Adrenal gland (tissue), 12 donors: Measurements from ENCODE around the gene SSTR1. TPM values are rescaled to one million over a fixed set of nuclear protein-coding genes. Genes with fewer than 3 reads are reported as not detected.

Experiments used
- DNase-seq, 7 donors: peaks; one replicate each; pipeline ENCODE4 v3.0.0-alpha.2; 2019 to 2020
- H3K27ac ChIP-seq, 5 donors: fragments of 200-600 bp; sonication (generic) in 4 of 5; 1 replicate in 3 of 5; 2 replicates in 2 of 5; pipeline versions ENCODE4 v1.5.1 to v1.8.0; 2016 to 2020; ENCODE audit warnings: mild to moderate bottlenecking in 1 of 5
- H3K27me3 ChIP-seq: fragments of 200-600 bp; 2 replicates; pipeline ENCODE4 v1.8.0; 2021
- H3K36me3 ChIP-seq, 2 donors: fragments of 200-600 bp; replicated peaks in 1 of 2; 1 replicate in 1 of 2; 2 replicates in 1 of 2; pipeline versions ENCODE4 v1.5.1 to v1.8.0; 2018 to 2022
- H3K4me1 ChIP-seq, 2 donors: fragments of 200-600 bp; replicated peaks in 1 of 2; 1 replicate in 1 of 2; 2 replicates in 1 of 2; pipeline versions ENCODE4 v1.5.1 to v1.8.0; 2018 to 2021
- H3K4me3 ChIP-seq, 4 donors: fragments of 200-600 bp; sonication (generic) in 3 of 4; one replicate each; pipeline ENCODE4 v1.5.1; 2016 to 2018
- H3K9me3 ChIP-seq, 3 donors: fragments of 200-600 bp; sonication (generic) in 1 of 3; replicated peaks in 1 of 3; 1 replicate in 2 of 3; 2 replicates in 1 of 3; pipeline versions ENCODE4 v1.5.1 to v1.8.0; 2016 to 2021
- CTCF ChIP-seq, 6 experiments: fragments of 450-650 bp in 4 of 6; fragments of 200-600 bp in 2 of 6; sonication (generic) in 1 of 6; IDR thresholded peaks; 1 replicate in 5 of 6; 2 replicates in 1 of 6; pipeline versions ENCODE4 v1.5.1 to v1.8.0; 2016 to 2021; ENCODE audit warnings: antibody characterized with exemption in 6 of 6, mild to moderate bottlenecking in 2 of 6, moderate library complexity in 1 of 6
- POLR2A ChIP-seq, 2 donors: fragments of 450-650 bp; IDR thresholded peaks; one replicate each; pipeline ENCODE4 v1.6.1; 2017; ENCODE audit warnings: antibody characterized with exemption in 2 of 2, mild to moderate bottlenecking in 2 of 2, moderate library complexity in 1 of 2
- WGBS, 4 donors: extraction: QIAGEN DNeasy Blood & Tissue Kit in 2 of 4; methylation state at CpG; one replicate each; pipeline versions ENCODE4 v1.1.5 to v1.1.7; 2013 to 2017; 5-methylcytosine and 5-hydroxymethylcytosine counted together
- intact Hi-C, 2 donors: fragments of 100-400 bp; cut with DNase I; formaldehyde crosslinking; loops; one replicate each; pipeline versions ENCODE4 v1.14.1 to v1.15.0; 2022 to 2023
- polyA plus RNA-seq, 3 donors: library from polyadenylated mRNA; stranded (reverse); fragments of 200-250 nt in 2 of 3; fragments of 350-450 nt in 1 of 3; fragmentation: Illumina TruSeq in 1 of 3; extraction: RNeasy Lipid Tissue Mini Kit (QIAGEN cat#74804) in 1 of 3; gene quantifications; one replicate each; pipeline ENCODE4 v1.2.3, GENCODE V29; 2013 to 2014
- total RNA-seq, 9 donors: library from RNA; depleted of rRNA in 4 of 9; stranded (reverse); fragments of >200 nt in 4 of 9; fragments of 120-200 nt in 1 of 9; fragmentation: NEBNext Ultra II Directional in 1 of 9; extraction: Animal tissue kit (Norgen Biotek cat#: 25700) in 1 of 9; gene quantifications; one replicate each; pipeline versions ENCODE4 v1.1.0 to v1.2.4, GENCODE V29; 2013 to 2023
- donor health status: healthy with polysubstance abuse.
- donor health status: Bipolar disorder and iron deficiency.
- donor health status: DM: yes; HTN: yes; CAD: no.
- donor health status: DM: no; HTN: no; CAD: no.
- donor health status: DM: no; HTN: no; CAD: no.
- donor health status: DM: yes; HTN: yes; CAD: no.

The SSTR1 gene
- total and polyA plus RNA-seq, 12 donors = under 0.01 to 0.65 (median 0.28) TPM; not detected in 2

- DNase-seq = no peak
- Histone ChIP-seq H3K36me3 (no peaks in the 10 kb centered on the region), H3K4me1 (no peaks in the 10 kb centered on the region), H3K9me3 (no peaks in the 10 kb centered on the region), H3K27me3 (no peaks in the 10 kb centered on the region), H3K4me3 (no peak overlapping the region), H3K27ac (no peak overlapping the region)
- TF ChIP-seq POLR2A (IDR thresholded peaks at IDR 0.05) = no peak
- peak; percentile 23 to 64 (median 52) for TF ChIP-seq CTCF (IDR thresholded peaks at IDR 0.05)
- intact Hi-C loops = no loop called here
These were observed 10.5 kb upstream of the SSTR1 start for GRCh38 chr14:38197001-38197783.

GRCh38 chr14:38197784-38198335, 9.8 kb upstream of the SSTR1 start:
- H3K9me3 ChIP-seq = no peaks in the 10 kb centered on the region
- no peaks in the 10 kb centered on the region for H3K27me3 ChIP-seq
- intact Hi-C loops = no loop called here
- DNase-seq = no peak
- 79 to 83% (median 81%) methylated on average over 2 of the region's 2 CpGs for WGBS, 4 donors
- H3K36me3 ChIP-seq = no peaks in the 10 kb centered on the region
- no peak overlapping the region for H3K4me3 ChIP-seq
- TF ChIP-seq CTCF (IDR thresholded peaks at IDR 0.05) (no peak), POLR2A (IDR thresholded peaks at IDR 0.05) (no peak)
- no peak overlapping the region for H3K27ac ChIP-seq
- H3K4me1 ChIP-seq = no peaks in the 10 kb centered on the region

- no peak overlapping the region for H3K4me3 ChIP-seq
- 56 to 75% (median 61%) methylated on average over 4 of the region's 4 CpGs for WGBS, 4 donors
- TF ChIP-seq POLR2A (IDR thresholded peaks at IDR 0.05) (no peak), CTCF (IDR thresholded peaks at IDR 0.05) (no peak)
- no peak for DNase-seq
- H3K36me3 ChIP-seq = no peaks in the 10 kb centered on the region
- H3K9me3 ChIP-seq = no peaks in the 10 kb centered on the region
- no peak overlapping the region for H3K27ac ChIP-seq
- H3K27me3 ChIP-seq = no peaks in the 10 kb centered on the region
- intact Hi-C loops = no loop called here
- no peaks in the 10 kb centered on the region for H3K4me1 ChIP-seq
These were observed 9.3 kb upstream of the SSTR1 start for GRCh38 chr14:38198425-38198824.

- Histone ChIP-seq H3K4me3 (no peak overlapping the region), H3K36me3 (no peaks in the 10 kb centered on the region), H3K9me3 (no peaks in the 10 kb centered on the region), H3K27ac (no peak overlapping the region), H3K27me3 (no peaks in the 10 kb centered on the region), H3K4me1 (no peaks in the 10 kb centered on the region)
- DNase-seq = no peak
- no peak for TF ChIP-seq CTCF (IDR thresholded peaks at IDR 0.05)
- no peak for TF ChIP-seq POLR2A (IDR thresholded peaks at IDR 0.05)
- intact Hi-C loops = no loop called here
- WGBS, 4 donors = 74 to 84% (median 78%) methylated on average over 8 to 9 of the region's 9 CpGs
These were observed 8.6 kb upstream of the SSTR1 start for GRCh38 chr14:38199076-38199475.
